Activated B cell treated with CpG ODN at 0.5 μM for 24 hours (primary cell): ENCODE measurements around the gene INPP4B. TPM values are rescaled to one million over a fixed set of nuclear protein-coding genes. Genes with fewer than 3 reads are reported as not detected.

ENCODE experiments used
- ATAC-seq: fragments of 200-7000 bp; cut with Tn5 transposase; one replicate; pipeline ENCODE4 v1.10.0; 2021; ENCODE audit warnings: low read depth, mild to moderate bottlenecking, moderate library complexity
- CTCF ChIA-PET: fragments of 350-600 bp; sonication (Branson Sonifier 250); formaldehyde crosslinking; loops from one replicate; lab custom pipeline; 2021; ENCODE audit warnings: antibody characterized with exemption; lab: Charles Lee
- POLR2A ChIA-PET: fragments of 350-600 bp; sonication (Branson Sonifier 250); formaldehyde crosslinking; loops from one replicate; lab custom pipeline; 2021; ENCODE audit warnings: antibody characterized with exemption; lab: Charles Lee
- DNase-seq: peaks from one replicate; pipeline ENCODE4 v3.0.0; 2022
- H3K27ac Mint-ChIP-seq: one replicate; pipeline ENCODE4 v1.8.0; 2020; ENCODE audit warnings: mixed read lengths
- H3K27me3 Mint-ChIP-seq: one replicate; pipeline ENCODE4 v1.8.0; 2021; ENCODE audit warnings: mixed read lengths
- H3K36me3 Mint-ChIP-seq: one replicate; pipeline ENCODE4 v1.8.0; 2021; ENCODE audit warnings: low read depth, mixed read lengths
- H3K4me1 Mint-ChIP-seq: one replicate; pipeline ENCODE4 v1.8.0; 2021; ENCODE audit warnings: mixed read lengths
- H3K4me3 Mint-ChIP-seq: one replicate; pipeline ENCODE4 v1.8.0; 2020; ENCODE audit warnings: mild to moderate bottlenecking, mixed read lengths
- H3K9me3 Mint-ChIP-seq: one replicate; pipeline ENCODE4 v1.8.0; 2020; ENCODE audit warnings: mixed read lengths
- intact Hi-C: fragments of 100-400 bp; cut with micrococcal nuclease; formaldehyde crosslinking; loops from one replicate; pipeline ENCODE4 v1.15.1; 2024
- total RNA-seq: library from RNA; stranded (reverse); gene quantifications from 2 replicates; pipeline ENCODE4 v1.2.3, GENCODE V29; 2022
- TF ChIP-seq, protein P1 (sequence below): fragments of 200-600 bp; IDR thresholded peaks from one replicate; pipeline ENCODE4 v1.8.0; 2022; ENCODE audit warnings: antibody characterized with exemption, mild to moderate bottlenecking

INPP4B gene
- total RNA-seq, 1 donor from 2014 or later = 0.11 TPM

DNA sequence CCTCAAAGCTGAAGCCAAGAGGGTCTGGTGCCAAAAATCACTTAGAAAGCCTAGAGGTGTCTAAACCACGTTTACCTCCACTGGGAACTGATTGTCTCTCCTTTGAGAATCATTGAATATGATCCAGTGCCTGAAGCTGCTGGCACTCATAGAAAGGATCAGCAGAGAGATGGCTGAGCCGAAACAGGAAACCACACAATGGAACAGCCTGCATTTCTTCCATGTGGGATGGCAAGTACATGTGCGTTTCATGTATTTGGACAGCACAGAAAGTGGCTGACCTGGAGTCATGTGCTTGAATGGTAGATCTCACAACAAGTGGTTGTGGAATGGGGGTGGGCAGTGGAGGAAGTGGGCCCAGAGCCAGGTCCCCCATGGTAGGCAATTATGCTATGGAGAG is 533.7 kb downstream of the INPP4B start:
- Mint-ChIP-seq H3K36me3 (no peaks in the 10 kb centered on the region), H3K9me3 (no peaks in the 10 kb centered on the region), H3K4me1 (no peaks in the 10 kb centered on the region), H3K4me3 (no peak overlapping the region), H3K27ac (no peak overlapping the region), H3K27me3 (no peaks in the 10 kb centered on the region)
- ChIA-PET POLR2A (no interaction called here), CTCF (no interaction called here)
- intact Hi-C loops = no loop called here
- no peak for ATAC-seq
- no peak for DNase-seq
- TF ChIP-seq, protein P1, sequence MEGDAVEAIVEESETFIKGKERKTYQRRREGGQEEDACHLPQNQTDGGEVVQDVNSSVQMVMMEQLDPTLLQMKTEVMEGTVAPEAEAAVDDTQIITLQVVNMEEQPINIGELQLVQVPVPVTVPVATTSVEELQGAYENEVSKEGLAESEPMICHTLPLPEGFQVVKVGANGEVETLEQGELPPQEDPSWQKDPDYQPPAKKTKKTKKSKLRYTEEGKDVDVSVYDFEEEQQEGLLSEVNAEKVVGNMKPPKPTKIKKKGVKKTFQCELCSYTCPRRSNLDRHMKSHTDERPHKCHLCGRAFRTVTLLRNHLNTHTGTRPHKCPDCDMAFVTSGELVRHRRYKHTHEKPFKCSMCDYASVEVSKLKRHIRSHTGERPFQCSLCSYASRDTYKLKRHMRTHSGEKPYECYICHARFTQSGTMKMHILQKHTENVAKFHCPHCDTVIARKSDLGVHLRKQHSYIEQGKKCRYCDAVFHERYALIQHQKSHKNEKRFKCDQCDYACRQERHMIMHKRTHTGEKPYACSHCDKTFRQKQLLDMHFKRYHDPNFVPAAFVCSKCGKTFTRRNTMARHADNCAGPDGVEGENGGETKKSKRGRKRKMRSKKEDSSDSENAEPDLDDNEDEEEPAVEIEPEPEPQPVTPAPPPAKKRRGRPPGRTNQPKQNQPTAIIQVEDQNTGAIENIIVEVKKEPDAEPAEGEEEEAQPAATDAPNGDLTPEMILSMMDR = no peak

DNA sequence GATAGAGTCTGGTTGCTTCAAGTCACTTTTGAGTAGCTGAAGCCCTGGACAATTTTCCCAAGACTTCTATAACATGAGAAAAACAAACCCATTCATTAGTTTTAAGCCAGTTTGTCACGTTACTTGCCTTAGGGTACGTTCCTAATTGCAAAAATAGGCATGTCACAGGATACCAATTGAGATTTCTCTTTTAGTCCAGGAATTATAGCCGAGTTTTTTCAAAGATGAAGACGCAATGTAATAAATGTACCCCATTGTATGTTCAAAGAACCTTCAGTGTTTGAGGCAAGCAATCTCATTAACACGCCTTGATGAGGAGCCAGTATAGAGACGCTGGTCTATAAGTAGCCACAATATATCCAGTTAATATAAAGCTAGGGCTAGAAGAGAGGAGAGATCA is 534.2 kb downstream of the INPP4B start:
- ChIA-PET CTCF (no interaction called here), POLR2A (no interaction called here)
- intact Hi-C loops = no loop called here
- Mint-ChIP-seq H3K4me3 (no peak overlapping the region), H3K4me1 (no peaks in the 10 kb centered on the region), H3K36me3 (no peaks in the 10 kb centered on the region), H3K27ac (no peak overlapping the region), H3K27me3 (no peaks in the 10 kb centered on the region), H3K9me3 (no peaks in the 10 kb centered on the region)
- DNase-seq (no peak), ATAC-seq (no peak)
- TF ChIP-seq, protein P1 = no peak

DNA sequence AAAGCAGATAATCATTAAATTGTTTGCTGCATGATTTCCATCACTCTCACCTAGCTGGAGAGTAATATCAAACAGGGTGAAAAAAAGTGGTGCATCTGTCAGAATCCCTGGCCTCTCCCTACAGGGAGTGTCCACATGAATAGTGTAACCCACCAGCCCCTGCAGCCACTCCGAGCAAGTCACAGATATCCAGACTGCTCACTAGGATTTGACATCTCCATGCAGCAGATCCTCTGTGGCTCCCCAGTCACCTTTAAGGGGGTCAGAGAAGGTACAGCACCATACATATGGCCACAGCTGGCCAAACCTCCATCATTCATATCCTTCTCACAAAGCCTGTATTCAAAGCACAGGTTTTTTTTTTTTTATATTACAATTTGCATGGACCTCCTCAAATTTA is 536.3 kb downstream of the INPP4B start:
- Mint-ChIP-seq H3K9me3 (no peaks in the 10 kb centered on the region), H3K27me3 (no peaks in the 10 kb centered on the region), H3K4me1 (no peaks in the 10 kb centered on the region), H3K4me3 (no peak overlapping the region), H3K27ac (no peak overlapping the region), H3K36me3 (no peaks in the 10 kb centered on the region)
- intact Hi-C loops = no loop called here
- TF ChIP-seq, protein P1 = no peak
- DNase-seq (no peak), ATAC-seq (no peak)
- ChIA-PET POLR2A (no interaction called here), CTCF (no interaction called here)

DNA sequence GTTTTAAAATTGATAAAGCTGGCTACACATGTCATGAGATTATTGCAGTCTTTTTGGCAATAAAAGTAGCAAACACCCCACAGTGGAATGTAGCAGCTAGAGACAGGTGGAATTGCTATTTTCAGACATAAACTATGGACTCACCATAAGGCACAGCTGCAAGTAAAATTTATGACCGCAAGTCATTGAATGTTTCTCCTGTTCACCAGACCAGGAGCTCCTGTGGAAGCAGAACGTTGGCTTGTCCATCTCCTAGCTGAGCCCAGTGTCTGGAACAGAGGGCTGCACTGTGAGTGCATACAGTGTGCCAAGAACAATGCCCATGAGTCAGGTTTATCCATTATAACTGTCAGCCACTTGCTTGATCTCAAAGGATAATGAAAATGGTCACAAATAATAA is 538.2 kb downstream of the INPP4B start:
- DNase-seq = no peak
- TF ChIP-seq, protein P1 = no peak
- ChIA-PET CTCF (no interaction called here), POLR2A (no interaction called here)
- Mint-ChIP-seq H3K36me3 (no peaks in the 10 kb centered on the region), H3K27me3 (no peaks in the 10 kb centered on the region), H3K27ac (no peak overlapping the region), H3K9me3 (no peaks in the 10 kb centered on the region), H3K4me3 (no peak overlapping the region), H3K4me1 (no peaks in the 10 kb centered on the region)
- intact Hi-C loops = no loop called here
- no peak for ATAC-seq

DNA sequence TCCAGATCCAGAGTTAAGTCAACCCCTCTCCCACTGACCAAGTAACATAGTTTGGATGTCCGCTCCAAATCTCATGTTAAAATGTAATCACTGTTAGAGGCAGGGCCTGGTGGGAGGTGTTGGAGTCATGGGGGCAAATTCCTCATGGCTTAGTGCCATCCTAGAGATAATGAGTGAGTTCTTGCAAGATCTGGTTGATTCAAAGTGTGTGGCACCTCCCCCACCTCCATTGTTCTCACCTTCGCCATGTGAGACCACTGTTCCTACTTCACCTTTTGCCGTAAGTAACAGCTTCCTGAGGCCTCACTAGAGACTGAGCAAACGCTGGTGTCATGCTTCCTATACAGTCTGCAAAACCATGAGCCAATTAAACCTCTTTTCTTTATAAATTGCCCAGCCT is 548.8 kb downstream of the INPP4B start:
- Mint-ChIP-seq H3K9me3 (no peaks in the 10 kb centered on the region), H3K27ac (no peak overlapping the region), H3K4me3 (no peak overlapping the region), H3K36me3 (no peaks in the 10 kb centered on the region), H3K27me3 (no peaks in the 10 kb centered on the region), H3K4me1 (no peaks in the 10 kb centered on the region)
- ChIA-PET POLR2A (no interaction called here), CTCF (no interaction called here)
- ATAC-seq (no peak), DNase-seq (no peak)
- intact Hi-C loops = no loop called here
- TF ChIP-seq, protein P1 = no peak
